ENCODE data around the gene ADAMTS16. TPM values are rescaled to one million over a fixed set of nuclear protein-coding genes. Genes with fewer than 3 reads are reported as not detected.

ADAMTS16 gene
- total RNA-seq, 1 donor from 2014 or later, result not detected

DNA sequence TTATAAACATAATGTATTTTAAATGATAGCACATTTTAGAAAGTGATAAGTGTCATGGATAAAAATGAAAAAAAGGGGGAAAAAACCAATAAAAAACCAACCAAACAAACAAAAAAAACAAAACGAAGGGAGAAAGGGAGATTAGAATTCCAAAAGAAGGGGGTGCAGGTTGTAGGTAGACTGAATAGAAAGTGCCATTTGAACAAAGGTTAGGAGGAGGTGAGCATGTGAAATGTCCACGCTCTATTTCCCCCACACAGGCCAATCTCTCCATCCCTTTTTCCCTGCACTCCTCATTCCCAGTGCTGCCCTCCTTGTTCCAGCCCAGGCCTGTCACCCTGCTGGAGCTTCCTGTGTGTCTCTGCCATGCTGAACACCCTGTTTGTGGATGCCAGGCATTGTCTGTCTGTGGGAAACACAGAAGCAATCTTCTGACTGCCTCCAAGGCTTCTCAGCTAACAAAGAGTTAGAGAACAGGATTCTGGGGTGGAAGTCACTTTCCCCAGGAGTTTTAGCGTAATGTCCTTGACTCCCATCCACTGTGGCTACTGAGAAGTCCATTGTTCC is 138.8 kb downstream of the ADAMTS16 start:
- no peak for DNase-seq (ENCODE audit: low read depth in 2 of 2)

DNA sequence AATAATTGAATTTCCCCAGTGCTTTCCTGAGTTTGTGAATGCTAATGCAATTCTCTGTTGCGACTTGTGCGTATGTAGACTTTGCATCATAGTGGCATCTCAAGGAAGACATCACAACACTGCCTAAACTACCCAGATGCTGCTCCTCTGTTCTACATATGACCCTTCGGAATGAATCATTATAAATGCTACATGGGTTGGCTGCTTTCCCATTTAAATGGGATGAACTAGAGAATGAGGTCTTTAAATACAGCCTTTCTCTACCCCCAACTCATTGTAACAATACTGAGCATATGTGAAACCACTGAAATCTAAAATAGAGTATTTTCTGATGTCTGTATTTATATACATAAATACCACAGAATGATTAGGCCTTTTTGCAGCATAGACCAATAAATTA is 145.8 kb downstream of the ADAMTS16 start:
- no peak for DNase-seq (ENCODE audit: low read depth in 2 of 2)

DNA sequence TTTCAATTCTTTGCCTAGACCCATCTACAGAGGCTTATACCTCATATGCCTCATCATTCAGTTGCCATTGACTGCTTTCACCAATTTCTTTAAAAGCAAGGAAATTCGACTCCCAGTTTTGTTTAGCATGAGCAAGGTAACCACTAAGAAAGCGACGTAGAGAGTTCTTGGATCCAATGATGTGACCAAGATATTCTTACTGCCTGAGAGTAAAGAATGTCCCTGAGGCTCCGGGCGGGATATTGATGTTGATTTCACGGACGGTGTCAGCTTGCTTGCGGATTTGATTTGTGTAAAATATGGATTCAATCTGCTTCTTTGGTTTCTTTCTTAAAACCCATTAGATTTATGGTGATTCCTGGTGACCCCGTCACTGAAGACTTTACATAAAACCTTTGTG is 147.3 kb downstream of the ADAMTS16 start:
- DNase-seq (ENCODE audit: low read depth in 2 of 2), result no peak

DNA sequence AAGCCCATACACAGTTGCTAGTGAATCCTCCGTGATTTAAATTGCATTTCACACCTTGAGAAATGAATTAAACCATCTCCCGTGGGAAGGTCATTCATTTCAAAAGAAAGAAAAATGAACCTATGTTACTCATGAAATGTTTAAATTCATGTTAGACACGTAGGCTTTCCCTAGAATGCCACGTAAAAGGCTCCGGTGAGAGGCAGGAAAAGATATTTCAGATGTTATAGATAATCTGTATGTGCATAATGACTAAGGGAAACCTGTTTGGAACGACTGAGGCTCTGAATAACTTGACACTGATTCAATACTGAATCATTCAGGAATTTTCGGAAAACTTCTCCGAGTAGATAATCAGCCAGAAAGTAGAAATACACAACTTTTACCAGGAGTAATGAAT is 148.1 kb downstream of the ADAMTS16 start:
- peak in 1 of 2 donors; percentile 50 for DNase-seq (ENCODE audit: low read depth in 2 of 2)

DNA sequence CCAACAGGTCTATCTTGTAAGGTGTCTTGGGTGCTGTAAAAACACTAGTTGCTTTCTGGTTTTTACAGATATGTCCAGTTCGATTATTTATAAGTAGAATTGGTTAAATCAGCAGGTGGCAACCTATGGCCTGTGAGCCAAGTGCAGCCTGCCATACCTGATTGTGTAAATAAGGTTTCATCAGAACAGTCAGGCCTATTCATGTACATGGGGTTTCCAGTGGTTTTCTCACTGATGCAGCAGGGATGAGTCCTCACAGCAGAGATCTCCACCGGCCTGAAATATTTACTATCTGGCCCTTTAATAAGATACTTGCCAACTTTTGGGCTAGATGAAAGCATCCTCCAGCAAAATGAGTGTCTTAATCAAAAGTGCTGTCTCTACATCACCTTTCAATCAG is 149.4 kb downstream of the ADAMTS16 start:
- DNase-seq (ENCODE audit: low read depth in 2 of 2), result no peak

DNA sequence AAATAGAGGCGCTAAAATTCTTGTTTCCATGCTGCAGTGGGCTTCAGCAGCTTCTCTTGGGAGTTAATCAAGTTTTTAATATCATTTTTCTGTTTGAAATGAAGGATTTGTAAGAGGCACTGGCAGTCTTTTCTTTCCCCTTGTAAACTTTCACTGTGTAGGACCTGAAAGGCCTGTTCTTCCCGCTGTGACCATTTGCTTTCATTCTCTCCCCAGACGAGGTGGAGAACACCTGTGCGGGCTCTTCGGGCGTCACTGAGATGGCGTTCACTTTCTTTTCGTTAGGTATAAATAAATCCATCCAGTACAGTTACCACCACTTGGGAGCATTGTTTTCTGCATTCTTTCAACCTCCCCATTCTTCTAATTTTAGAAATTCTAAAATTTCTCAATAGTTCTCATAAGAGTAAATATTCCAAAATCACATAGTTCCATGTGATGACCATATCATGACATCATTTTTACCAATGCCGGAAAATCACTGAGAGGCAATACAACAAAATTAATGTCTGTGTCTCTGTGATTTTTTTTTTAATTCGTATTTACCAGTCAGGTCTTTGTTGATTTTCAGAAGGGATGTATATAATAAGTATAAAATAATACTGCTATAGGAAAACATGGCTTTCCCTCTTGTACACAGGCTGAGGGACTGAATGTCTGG is 150.7 kb downstream of the ADAMTS16 start:
- DNase-seq (ENCODE audit: low read depth in 2 of 2), result peak in 1 of 2 donors; percentile 50

DNA sequence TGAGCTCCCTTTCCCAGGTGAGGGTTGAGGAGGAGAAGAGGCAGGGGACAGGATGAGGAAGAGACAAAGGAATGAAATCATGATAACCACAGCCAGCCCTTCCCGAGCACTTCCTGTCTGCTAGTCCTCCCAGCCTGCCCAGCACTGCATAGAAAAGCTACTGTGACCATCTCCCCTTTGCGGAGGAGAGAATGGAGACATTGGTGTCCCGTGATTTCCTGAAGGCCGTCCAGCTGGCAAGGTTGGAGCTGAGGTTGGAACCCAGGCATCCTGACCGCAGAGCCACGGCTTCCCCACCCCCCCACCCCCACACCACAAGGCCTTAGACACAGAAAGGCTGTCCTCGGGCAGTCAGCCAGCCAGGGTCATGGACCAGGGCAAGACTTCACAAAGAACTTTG is 151.2 kb downstream of the ADAMTS16 start:
- peak in 1 of 2 donors; percentile 89 for DNase-seq (ENCODE audit: low read depth in 2 of 2)

DNA sequence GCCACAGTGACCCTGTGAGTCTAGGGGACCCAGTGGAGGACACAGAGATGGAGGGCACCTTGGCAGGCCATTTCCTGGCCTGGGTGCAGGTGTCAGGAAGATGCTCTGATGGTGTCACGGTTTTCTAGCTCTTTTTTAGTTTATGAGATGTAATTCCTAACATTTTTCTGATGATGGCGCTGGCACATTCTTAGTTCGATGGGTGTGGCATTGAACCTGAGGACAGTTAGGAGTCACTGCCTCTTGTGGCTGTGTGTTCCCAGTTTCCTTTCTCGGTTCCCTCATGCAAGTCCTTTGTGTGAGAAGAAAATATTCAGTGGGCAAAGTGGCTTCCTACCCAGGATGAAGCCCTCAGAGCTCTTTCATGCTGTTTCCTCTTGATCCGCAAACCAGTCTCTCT is 152.9 kb downstream of the ADAMTS16 start:
- no peak for DNase-seq (ENCODE audit: low read depth in 2 of 2)

DNA sequence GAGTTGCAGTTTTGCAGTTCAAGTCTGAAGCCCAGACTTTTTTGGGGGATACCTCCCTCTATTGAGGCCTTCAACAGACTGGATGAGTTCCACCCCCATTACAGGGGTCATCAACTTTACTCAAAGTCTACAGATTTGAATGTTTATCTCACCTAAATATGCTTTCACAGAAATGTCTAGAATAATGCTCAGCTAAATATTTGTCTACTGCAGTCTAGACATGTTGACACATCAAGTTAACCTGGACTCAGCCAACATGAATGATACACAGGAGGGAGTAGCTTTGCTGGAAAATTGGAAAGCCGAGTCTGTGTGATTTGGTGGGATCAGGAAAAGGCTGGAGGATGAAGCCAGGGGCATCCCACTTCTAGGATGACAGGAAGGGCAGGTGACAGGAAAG is 154.3 kb downstream of the ADAMTS16 start:
- DNase-seq (ENCODE audit: low read depth in 2 of 2), result no peak

DNA sequence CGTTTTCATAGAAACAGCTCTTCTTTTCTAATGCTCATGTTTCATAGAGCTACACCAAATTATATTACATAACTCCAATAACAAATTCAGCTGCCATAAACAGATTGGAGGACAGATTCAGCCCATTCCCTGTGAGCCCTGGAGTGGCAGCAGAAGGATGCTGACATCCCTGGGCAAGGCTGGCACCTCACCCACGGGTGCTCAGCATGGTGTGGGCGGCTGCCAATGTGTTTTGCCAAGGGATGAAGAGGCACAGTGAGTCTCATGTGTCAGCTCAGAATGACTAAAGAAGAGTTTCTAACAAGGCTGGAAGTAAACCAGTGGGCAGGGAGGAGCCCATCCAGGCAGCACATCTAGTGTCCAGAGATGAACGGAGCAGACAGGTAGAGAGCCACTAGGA is 155.2 kb downstream of the ADAMTS16 start:
- no peak for DNase-seq (ENCODE audit: low read depth in 2 of 2)

DNA sequence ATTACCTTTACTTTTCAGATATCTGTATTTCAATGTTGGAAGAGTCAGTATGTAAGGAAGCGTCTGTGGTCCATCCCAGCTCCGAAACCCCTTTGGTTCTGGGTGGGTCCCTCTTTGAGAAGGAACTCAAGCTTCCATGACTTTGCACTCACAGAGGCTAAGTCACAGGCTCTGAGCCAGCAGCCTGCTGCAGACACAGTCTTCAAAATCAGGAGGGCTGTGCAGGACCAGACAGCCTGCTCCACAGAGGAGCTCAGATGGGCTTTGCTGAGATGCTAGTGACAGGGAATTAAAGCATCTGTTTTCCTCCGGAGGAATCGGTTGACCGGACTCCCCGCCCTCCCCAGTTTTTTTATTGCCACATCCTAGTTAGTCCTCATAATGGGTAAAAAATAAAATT is 155.9 kb downstream of the ADAMTS16 start:
- DNase-seq (ENCODE audit: low read depth in 2 of 2), result no peak

DNA sequence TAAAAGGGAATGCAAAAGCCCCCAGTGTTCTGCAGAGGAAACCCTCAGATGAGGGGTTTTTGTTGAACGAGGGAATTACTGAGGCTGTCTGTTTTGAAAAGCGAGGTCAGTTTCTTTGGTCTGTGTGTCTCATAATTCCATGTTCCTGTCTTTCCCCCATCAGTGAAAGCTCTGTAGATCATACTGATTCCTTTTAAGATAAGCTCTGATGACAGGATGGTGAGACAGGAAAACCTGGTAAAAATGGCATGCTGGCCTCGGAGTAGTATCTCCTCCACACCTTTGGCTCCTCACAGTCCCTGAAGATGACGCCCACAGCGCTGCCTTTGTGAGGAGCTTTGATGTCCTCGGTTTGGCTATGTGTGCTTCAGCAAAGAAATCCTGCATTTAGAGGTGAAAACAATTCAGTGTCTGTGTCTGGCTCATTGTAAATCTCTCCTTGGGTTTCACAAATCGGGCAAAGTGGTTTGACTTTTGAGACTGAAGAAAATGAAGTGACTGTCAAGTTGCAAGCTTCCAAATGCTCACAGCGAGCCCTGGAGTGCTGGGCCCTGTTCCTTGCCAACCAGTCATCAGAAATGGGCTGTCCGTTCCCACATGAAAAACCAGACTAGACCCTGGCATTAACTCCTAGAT is 157.4 kb downstream of the ADAMTS16 start:
- no peak for DNase-seq (ENCODE audit: low read depth in 2 of 2)

DNA sequence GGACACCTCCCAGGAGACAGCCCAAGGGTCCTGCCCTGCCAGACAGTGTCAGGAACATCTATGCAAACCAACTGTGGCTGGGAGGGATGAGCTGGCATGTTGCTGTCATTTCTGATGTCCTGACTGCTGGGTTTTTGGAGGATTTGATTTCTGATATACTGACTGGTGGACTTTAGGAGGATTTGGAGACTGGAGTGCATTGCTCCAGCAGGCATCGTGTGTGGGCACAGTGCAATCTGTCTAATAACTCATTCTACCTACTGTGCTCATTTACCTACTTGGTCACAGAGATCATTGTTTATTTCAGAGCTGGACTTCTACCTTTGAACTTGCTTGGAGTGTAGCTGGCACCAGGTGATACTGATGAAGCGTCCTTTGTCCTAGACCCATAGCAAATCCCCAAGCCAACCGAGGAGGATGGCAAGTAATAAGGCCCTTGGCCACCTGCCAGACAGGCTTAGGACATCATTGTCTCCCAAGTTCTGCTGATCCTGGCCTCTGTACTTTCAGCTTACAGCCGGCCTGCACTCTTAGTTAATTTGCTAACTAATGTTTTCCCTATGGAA is 158.0 kb downstream of the ADAMTS16 start:
- DNase-seq (ENCODE audit: low read depth in 2 of 2), result no peak

DNA sequence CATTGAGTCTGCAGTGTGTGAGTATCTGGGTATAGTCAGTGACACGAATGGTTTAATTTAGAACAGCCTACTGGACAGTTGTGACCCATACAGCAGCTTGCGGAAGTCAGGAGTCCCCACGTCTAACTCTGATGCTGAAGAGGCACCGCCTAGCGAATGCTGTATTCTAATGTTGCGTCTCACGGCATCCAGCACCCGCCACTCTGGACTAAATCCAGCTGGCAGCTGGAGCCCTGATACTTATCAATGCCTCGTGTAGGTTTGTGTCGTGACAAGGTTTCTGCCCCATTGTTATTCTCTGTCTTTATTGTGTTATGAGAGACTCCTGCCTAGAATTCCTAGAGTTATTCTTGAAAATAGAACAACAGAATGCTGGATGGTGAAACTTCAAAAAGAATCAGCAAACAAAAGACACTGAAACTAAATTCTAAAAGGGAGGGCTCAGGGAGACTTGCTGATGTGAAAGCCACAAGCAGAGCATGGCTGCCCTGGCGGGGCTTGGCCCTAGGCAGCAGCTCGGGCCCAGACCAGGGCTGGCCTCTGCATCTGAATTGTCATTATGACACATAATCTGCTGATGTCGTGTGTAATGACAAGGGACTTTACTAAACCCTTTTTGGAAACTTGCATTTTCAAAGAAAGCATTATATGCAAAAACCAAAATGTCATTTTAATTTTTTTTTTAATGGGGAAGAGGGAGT is 158.9 kb downstream of the ADAMTS16 start:
- DNase-seq (ENCODE audit: low read depth in 2 of 2), result no peak

DNA sequence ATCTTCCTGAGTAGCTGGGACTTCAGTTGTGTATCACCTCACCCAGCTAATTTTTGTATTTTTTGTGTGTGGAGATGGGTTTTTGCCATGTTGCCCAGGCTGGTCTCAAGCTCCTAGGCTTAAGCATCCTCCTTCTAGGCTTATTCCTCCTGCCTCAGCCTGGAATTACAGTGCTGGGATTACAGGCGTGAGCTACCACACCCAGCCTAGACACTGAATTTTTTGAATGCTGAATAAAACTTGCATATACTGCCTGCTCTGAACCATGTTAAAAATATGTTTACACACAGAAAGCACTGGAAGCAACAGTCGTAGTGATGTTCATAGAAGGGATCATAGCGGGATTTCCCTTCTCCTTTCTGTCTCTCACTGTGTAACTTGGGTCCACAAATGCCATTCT is 161.0 kb downstream of the ADAMTS16 start:
- no peak for DNase-seq (ENCODE audit: low read depth in 2 of 2)

DNA sequence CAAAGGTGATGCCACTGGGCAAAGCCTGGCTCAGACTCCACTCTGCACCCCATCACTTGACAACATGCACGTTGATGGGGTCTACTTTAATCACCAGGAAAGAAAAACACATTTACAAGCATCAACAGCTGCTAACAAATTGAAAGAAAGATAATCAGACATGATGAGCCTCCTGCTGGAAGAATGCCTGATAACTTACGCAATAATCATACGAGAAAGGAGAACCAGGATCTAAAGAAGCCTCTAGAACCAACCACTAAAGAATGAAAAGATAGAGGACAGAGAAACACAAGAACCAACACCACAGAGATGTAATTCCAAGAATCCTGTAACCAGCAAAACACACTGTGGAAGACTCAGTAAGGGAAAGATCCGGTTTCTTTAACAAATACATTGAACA is 162.1 kb downstream of the ADAMTS16 start:
- no peak for DNase-seq (ENCODE audit: low read depth in 2 of 2)

DNA sequence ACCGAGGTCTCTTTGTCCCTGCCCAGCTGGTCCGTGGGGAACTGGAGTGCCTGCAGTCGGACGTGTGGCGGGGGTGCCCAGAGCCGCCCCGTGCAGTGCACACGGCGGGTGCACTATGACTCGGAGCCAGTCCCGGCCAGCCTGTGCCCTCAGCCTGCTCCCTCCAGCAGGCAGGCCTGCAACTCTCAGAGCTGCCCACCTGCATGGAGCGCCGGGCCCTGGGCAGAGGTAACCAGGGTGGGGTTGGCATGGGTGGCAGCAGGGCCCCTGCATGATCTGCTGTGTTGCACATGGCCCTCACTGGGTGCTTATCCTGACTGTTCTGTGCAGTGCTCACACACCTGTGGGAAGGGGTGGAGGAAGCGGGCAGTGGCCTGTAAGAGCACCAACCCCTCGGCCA is 163.1 kb downstream of the ADAMTS16 start:
- no peak for DNase-seq (ENCODE audit: low read depth in 2 of 2)

DNA sequence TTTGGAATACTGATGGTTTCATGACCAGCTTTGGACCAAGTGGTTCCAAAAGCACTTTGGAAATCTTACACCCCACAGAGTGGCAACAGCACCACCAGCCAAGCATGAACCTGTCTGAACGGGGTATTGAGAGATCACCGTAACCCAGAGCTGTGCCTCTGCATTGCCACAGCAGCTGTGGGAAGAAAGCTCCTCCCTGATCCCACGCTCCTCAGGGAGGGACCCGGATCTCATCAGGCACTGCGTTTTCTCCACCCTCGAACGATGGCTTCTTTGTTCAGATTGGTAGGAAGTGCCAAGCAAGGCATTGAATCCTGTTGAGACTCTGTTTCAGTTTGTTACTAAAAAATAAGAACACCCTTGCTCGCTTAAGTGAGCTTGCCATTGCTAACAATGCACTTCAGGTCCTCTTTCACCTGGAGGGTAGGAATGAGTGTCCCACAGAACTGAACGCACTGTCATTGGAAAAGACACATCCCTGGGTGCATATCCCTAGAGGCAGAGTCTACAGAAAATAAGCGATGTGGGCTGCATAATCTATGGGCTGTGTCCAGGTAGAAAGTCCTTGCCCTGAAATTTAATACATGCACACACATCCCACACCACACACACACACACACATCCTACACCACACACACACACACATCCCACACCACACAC is 164.4 kb downstream of the ADAMTS16 start:
- no peak for DNase-seq (ENCODE audit: low read depth in 2 of 2)

DNA sequence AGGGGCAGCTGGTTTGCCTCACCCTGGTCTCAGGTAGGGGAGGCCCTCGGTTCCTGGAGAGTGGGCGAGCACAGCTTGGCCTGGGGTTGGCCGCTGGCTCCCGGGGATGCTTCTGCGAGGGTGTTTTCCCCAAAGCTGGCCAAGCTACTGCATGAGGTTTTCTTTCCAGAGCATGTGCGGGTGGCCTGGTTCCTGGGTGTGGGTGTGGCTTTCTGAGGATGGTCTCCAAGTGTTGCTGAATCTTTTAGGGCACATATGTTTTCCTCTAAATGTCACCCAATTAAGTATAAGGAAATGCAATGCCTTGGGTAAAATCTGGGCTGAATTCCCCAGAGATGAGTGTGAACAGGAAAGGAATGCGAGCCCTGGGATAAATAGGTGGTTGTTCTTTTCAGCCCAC is 166.6 kb downstream of the ADAMTS16 start:
- no peak for DNase-seq (ENCODE audit: low read depth in 2 of 2)

DNA sequence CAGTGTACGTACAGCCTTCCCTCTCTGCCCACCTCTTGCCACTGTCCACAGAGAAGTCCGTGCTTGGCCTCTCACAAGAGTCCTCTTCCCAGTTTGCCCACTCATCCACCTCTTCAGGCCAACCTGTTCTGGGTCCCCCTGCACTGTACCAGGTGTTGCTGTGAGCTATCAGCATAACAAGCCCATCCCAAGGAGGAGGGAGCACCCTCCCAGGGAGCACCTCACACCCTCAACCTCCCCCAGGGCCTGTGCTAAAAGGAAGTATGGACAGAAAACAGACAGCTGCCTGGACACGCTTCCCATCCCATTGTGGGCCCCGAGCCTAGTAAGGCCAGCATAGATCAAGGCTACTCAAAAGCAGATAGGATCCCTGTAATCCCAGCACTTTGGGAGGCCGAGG is 168.2 kb downstream of the ADAMTS16 start:
- DNase-seq (ENCODE audit: low read depth in 2 of 2), result no peak

DNA sequence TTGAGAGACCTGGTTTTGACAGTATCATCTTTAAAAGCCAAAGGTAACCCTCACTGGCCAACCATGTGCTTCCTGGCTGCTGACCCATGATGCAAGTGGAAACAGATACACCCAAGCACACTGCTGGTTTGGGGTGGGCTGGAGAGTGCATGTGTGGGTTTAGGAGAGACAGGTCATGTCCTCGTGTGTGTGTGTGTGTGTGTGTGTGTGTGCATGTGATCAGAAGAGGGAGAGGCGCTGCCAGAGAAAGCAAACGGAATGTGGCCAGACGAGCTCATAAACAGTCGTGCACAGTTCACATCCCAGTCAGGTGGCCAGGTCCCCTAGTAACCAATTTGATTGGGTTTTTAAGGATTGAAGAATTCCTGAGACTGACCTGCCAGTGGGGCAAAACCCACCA is 169.5 kb downstream of the ADAMTS16 start:
- DNase-seq (ENCODE audit: low read depth in 2 of 2), result no peak
